ENCODE measurements around the gene AHR.

The AHR gene

GRCh38 chr7:17305387-17306171 lies 7.1 kb downstream of the AHR start:
- DNase-seq: no peak

DNA sequence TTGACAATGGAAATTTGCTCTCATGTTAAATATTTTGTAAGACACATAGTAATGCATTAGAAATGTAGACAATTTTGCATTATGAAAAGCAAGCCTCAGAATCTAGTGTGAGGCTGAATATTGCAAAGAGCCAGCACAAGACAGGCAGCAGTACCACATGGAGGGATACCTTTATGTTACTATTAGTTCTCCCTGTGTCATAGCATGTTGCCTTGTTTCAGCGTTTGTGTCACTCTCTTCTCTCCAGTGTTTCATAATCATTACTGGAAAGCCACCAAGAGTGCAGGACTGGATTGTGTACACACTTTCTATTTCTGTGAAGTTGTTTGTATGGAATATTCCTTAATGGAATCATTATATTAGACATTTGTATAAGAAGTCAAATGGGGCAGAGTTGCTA lies 8.5 kb downstream of the AHR start:
- DNase-seq: no peak

DNA sequence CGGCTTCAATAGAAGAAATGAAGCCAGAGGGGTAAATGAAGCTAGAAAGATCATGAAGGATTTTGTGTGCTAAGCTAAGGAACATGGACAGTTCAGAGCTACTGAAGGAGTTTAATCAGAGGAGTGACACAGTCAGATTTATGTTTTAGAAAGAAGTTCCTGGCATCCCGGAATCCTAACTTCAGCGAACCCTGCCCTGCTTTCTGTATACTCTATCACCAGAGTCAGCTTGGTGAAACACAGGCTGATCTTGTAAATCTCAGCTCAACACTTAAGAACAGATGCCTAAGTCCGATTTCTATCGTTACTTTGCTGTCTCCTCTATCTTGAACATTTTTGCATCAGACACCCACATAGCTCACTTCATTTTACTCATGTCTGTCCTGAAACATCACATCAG lies 9.1 kb downstream of the AHR start:
- DNase-seq: no peak

- no peak for DNase-seq
These were observed 9.7 kb downstream of the AHR start for GRCh38 chr7:17307969-17308648.

- DNase-seq: no peak
These were observed 12.7 kb downstream of the AHR start for GRCh38 chr7:17311194-17311593.

DNA sequence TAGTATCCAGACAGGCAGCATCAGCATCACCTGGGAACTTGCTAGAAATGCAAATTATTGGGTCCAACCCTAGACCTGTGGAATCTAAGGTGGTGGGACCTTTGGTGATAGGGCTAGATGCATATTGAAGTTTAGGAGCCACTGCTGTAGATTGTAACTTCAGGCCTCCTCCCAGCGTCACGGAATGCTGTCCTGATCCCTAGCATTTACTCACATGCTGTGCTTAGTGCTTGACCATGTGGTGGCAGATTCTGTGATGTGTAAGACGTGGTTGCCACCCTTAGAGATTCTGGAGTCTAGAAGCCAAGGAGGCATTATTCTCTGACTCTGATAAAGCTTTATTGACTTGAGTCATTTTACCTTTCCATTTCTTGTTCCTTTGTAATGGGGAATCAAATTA lies 13.5 kb downstream of the AHR start:
- no peak for DNase-seq

DNA sequence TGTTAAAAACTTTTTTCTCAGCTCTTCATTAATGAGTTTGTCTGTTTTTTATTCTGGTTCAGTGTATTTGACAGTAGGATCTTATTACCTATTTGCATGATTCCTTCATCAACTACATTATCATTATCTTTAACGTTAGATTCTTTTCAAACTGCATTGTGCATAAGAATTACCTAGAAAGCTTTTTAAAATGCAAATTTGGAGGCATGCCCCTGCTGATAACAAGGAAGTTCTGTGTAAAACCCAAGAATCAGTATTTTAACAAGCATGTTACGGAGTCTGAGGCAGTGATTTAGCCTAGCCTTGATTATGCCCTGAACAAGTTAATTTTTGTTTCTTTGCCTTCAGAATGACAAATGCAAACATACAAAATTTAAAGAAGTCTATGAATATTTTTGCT lies 14.2 kb downstream of the AHR start:
- DNase-seq: no peak

DNA sequence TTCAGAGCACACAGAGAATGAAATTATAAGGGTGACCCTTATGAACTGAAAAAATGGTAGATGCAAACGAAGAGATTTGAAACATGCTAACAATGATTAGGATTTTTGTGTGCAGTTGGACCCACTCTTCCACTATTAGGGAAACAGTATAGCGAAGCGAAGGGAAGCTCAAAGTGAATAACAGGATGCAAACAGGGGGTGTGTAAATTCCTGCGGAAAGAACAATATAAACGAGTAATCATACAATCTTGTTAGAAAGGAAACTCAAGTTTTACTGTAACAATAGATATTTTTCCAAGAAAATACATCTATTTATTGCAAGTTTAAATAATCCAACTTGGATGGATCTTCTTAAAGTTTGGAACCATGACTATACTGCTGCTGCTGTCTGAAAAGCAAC lies 14.7 kb downstream of the AHR start:
- DNase-seq: no peak

DNA sequence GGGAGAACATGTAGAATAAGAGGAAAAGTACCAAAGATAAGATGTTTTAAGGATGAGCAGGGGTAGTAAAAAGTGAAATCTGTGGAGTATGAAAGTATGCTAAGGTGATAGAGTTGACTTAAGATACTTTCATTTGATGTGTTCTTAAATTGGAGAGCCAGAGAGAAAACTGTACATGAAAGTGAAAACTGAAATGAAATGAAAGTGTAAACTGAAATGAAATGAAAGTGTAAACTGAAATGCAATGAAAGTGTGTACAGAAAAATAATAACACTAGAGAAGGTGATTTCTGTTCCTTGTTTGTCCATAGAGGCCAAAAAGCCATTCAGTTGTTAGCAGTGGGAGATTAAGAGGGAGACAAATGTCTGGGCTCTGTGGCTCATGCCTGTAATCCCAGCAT lies 17.5 kb downstream of the AHR start:
- no peak for DNase-seq

GRCh38 chr7:17318146-17318545 lies 19.7 kb downstream of the AHR start:
- DNase-seq: no peak

DNA sequence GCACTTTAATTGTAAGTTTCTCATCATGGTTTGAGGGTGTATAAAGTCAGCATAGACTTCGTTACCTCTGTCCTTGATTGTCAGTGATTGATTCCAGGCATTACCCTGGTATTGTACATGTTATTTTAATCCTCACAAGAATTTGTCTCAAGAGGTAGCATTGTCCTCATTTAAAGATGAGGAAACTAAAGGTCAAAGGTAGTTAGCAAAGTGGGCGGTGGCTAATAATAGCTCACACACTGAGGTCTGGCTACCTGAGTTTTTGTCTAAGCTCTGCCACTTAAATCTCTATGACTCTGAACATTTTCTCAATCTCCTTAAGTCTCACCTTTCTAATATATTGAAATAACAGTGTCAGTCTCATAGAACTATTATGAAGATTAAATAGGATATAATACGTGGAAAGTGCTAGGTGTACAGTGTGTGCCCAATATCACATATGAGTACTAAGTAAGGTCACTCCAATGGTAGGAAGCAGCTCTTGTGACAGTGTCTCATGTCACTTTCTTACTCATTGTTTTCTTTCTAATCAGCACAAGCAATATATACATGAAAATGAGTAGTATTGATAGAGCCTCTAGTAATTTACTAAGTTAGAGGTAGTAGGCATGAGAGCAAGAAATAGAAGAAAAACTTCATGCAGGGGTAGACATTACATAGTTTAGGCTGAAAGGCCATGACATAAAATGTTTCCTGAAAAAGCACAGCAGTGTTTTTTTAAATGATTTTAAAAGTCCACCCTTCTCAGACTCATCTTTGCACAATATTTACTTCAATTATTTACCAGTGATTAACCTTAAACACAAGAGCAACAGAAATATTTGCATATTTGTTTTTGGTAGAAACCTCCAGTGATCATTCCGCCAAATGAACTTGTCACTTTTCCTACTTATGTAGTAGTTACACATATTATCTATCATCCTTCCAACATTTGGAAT lies 21.0 kb downstream of the AHR start:
- no peak for DNase-seq

- no peak for DNase-seq
These were observed 21.6 kb downstream of the AHR start for GRCh38 chr7:17320102-17320497.

- no peak for DNase-seq
These were observed 22.2 kb downstream of the AHR start for GRCh38 chr7:17320657-17321056.

GRCh38 chr7:17325364-17325763 lies 26.9 kb downstream of the AHR start:
- DNase-seq: no peak

- no peak for DNase-seq
These were observed 27.9 kb downstream of the AHR start for GRCh38 chr7:17326378-17326777.

DNA sequence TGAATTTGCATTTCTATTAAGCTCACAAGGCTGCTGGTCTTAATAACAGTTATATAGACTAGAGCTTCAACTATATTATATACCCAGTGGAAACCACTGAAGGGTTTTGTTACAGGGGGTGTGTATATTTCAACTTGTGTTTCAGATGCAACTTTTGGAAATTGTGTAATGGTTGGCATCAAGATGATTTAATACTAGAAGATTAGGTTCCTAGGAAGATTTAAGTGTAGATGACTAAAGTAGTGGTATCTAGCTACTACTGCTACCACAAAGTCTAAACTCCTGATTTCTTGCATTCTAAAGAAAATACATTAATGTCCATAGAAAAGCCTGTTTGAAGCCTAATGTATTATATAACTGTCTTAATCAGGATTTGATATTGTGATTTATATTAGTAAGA lies 30.2 kb downstream of the AHR start:
- DNase-seq: no peak

GRCh38 chr7:17329440-17329839 lies 31.0 kb downstream of the AHR start:
- DNase-seq: no peak

DNA sequence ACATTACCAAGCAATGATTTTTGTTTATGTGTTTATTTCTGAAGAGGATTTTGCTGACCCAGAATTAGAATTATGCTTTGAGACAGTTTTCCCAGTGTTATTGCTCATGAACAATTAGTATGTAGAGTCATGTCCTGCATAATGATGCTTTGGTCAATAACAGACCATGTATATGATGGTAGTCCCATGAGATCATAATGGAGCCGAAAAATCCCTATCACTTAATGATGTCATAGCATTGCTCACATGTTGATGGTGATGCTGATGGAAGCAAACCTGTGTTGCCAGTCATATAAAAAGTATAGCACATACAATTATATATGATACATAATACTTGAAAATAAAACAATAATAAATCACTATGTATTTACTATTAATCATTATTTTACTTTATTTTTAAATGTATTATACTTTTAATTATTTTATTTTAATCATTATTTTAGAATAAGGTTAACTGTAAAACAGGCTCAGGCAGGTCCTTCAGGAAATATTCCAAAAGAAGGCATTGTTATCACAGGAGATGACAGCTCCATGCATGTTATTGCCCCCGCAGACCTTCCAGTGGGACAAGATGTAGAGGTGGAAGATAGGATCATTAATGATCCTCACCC lies 33.5 kb downstream of the AHR start:
- DNase-seq: no peak

DNA sequence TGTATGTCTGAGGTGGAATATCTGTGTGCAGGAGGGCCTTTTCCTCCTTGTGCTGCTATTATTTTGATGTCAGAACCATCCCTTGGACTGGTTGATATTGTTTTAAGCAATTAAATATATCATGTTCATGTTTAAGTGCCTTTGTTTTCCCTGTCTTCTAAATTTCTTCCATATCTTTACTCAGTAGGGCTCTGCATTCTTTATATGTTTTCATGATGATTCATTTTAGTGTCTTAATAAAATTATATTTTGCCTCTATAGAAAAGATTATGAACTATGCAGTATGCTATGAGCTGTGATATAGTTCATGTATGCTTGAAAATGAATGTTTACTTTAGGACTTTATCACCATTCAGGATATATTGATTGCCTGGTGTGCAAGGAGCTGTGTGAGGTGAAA lies 34.8 kb downstream of the AHR start:
- DNase-seq: no peak

- DNase-seq: no peak
These were observed 37.7 kb downstream of the AHR start for GRCh38 chr7:17336168-17336567.

DNA sequence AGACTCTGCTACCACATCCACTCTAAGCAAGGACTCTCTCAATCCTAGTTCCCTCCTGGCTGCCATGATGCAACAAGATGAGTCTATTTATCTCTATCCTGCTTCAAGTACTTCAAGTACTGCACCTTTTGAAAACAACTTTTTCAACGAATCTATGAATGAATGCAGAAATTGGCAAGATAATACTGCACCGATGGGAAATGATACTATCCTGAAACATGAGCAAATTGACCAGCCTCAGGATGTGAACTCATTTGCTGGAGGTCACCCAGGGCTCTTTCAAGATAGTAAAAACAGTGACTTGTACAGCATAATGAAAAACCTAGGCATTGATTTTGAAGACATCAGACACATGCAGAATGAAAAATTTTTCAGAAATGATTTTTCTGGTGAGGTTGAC lies 40.7 kb downstream of the AHR start:
- no peak for DNase-seq

GRCh38 chr7:17339952-17340351 lies 41.5 kb downstream of the AHR start:
- DNase-seq: no peak

DNA sequence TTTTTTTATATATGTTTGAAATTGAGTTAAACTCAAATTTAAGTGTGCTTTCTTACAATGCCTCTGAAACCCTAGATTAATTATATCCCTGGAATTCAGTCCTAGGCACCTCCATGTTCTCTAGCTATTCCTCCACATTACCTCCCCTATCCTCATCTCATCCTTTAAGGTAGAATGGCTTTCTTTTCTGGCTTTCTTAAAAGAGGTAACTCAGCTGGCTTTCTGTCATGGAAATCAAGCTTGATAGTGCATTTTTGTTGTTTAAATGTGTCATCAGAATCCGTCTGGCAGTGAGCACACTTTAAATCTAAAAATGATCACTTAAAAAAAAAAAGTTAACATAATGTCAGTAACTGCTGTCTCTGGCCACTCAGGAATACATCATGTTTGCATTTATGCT lies 42.2 kb downstream of the AHR start:
- DNase-seq: no peak

Measured in GDM1 (cell line).